Measurements from ENCODE around the gene AQP2.

Gene AQP2, protein sequence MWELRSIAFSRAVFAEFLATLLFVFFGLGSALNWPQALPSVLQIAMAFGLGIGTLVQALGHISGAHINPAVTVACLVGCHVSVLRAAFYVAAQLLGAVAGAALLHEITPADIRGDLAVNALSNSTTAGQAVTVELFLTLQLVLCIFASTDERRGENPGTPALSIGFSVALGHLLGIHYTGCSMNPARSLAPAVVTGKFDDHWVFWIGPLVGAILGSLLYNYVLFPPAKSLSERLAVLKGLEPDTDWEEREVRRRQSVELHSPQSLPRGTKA

DNA sequence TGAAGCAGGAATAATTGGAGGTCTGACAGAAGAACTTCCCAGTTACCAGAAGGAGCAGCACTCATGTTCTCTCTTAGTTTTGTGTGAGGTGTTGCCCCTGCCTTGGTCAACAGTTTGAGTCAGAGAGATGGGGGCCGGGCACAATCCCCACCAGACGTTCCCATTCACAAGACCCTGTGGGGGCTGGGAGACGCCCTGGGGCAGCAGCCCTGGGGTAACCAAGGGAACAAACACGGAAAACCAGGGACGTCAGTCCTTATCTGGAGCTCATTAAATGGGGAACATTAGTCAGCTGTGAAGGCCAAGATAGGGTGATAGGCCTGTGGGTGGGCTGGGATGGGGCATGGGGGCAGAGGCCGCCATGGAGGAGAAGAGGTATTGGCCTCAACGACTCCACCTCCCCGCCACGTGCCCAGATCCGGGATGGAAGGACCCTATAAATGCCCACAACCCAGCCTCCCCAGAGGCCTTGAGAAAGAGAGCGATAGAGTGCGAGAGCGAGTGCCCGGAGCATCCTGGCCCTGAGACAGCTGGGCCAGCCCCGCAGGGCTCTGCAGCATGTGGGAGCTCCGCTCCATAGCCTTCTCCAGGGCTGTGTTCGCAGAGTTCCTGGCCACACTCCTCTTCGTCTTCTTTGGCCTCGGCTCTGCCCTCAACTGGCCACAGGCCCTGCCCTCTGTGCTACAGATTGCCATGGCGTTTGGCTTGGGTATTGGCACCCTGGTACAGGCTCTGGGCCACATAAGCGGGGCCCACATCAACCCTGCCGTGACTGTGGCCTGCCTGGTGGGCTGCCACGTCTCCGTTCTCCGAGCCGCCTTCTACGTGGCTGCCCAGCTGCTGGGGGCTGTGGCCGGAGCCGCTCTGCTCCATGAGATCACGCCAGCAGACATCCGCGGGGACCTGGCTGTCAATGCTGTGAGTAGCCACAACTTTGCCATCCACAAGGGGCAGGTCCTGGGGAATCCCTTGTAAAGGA is at the start of gene AQP2:
Gene AQP2, plus strand, starts transcription at position 465 of the 979 bp plus-strand sequence. Its CDS starts 94 bp downstream, at position 559.
- peaks cover 11% of the 10 kb centered on the region for H3K4me1 ChIP-seq (ENCODE audit: insufficient read depth, low read length)
- no peaks in the 10 kb centered on the region for H3K36me3 ChIP-seq (ENCODE audit: insufficient read depth, low read length)
- no peak within 1 kb of the TSS for H3K9ac ChIP-seq (ENCODE audit: low read depth, low read length)
- H3K9me3 ChIP-seq (ENCODE audit: control insufficient read depth, insufficient read depth, low read length) = no peaks in the 10 kb centered on the region

DNA sequence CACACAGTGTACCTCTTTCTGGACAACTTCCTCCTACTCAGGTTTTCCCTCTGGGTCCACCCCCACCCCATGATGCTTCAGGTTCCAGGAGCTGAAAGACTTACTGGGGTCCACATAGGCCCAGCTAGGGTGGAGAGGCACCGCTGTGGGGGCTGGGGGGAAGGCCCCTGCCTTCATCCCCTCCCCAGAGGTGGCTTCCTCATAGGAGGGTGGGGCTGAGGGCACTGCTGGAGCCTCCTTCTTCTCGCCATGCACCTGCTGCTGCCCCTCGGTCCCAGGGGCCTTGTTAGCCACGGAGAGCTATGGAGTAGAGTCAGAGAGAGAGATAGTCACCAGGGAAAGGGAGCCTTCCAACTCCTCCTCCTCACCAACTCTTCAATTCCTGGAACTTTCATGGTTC is 49.5 kb upstream of the AQP2 start:
- H3K9me3 ChIP-seq (ENCODE audit: control insufficient read depth, insufficient read depth, low read length) = no peaks in the 10 kb centered on the region
- no peak overlapping the region for H3K9ac ChIP-seq (ENCODE audit: low read depth, low read length)
- peaks cover 3% of the 10 kb centered on the region; the same call in 1 of the 2 replicates for H3K4me1 ChIP-seq (ENCODE audit: insufficient read depth, low read length)
- H3K36me3 ChIP-seq (ENCODE audit: insufficient read depth, low read length) = no peaks in the 10 kb centered on the region

DNA sequence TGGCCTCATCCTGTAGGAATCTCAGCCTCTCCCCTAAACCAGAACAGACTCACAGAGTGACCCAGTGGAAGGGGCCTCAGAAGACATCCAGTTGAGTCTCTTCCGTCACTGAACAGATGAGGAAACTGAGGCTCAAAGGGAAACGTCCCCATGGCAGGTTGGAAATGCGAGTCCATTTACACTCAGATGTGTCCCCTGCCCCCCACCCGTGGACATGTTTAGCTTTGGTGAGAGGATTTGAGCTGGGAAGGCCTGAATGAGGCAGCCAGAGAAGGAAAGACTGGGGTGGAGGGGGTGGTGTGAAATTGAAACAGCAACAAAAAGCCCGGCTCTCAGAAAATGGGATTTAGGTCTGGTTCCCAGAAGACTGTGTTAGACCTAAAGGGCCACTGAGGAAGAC is 48.6 kb upstream of the AQP2 start:
- Histone ChIP-seq H3K36me3 (ENCODE audit: insufficient read depth, low read length) (no peaks in the 10 kb centered on the region), H3K4me1 (ENCODE audit: insufficient read depth, low read length) (peaks cover 3% of the 10 kb centered on the region; the same call in 1 of the 2 replicates), H3K9ac (ENCODE audit: low read depth, low read length) (no peak overlapping the region), H3K9me3 (ENCODE audit: control insufficient read depth, insufficient read depth, low read length) (no peaks in the 10 kb centered on the region)

DNA sequence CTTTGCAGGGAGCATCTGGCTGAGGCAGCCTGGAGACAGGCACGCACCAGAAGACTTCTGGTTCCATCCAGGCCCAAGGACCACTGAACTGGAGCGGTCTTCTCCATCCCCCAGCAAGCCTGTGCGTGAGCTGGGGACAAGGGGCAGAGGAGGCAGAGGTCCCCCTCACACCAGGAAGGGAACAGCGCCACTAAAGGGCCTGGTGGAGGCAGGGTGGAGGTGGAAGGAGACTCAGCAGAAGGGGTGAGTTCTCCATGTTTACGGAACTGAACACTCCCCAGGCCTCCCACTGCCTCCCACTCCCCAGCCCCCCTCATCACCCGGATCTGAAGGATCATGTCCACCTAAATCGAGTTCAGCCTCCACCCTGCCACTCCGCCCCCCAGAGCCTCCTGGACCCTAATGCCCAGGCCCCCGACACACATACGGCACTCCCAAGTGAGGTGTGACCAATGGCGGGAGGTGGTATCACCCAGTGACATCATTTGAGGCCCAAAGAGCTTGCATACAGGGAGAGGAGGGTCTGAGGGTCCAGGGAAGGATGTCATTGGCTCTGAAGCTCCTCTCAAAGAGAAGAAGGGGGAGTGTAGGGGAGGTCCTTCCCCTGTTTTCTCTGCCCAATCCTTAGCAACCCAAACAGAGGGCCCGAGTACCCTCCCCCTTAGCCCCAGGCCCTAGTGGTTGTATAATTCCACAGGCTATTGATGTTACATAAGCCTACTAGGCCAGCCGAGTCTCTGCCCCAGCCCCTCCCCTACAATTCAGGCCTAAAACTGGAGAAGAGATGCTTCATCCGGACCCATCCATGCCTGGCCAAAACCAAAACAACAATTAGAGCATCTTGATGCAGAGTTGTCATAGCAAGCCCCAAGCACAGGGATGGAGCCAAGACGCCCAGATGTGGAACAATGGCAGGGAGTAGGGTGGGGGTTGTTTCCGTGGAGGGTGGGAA is 47.9 kb upstream of the AQP2 start:
- no peaks in the 10 kb centered on the region for H3K9me3 ChIP-seq (ENCODE audit: control insufficient read depth, insufficient read depth, low read length)
- no peaks in the 10 kb centered on the region for H3K36me3 ChIP-seq (ENCODE audit: insufficient read depth, low read length)
- peak overlapping the region; percentile 29; the same call in 1 of the 2 replicates for H3K9ac ChIP-seq (ENCODE audit: low read depth, low read length)
- H3K4me1 ChIP-seq (ENCODE audit: insufficient read depth, low read length) = peaks cover 3% of the 10 kb centered on the region; the same call in 1 of the 2 replicates

DNA sequence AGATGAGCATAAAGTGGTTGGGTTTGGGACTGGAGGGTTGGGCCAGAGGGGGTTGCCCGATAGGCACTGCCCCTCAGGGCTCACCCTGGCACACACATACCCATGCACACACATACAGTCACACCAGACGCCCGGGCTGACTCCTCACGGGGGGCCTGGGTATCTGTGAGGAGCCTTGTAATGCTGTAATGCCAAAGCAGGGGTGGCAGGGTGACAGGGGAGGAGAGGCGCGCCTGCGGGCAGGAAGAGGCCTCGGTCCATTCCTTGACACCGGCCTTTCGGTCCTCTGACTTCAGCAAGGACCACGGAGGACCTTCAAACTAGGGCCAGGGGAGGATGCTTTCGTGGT is 47.2 kb upstream of the AQP2 start:
- Histone ChIP-seq H3K9ac (ENCODE audit: low read depth, low read length) (peak overlapping the region; percentile 12; the same call in 1 of the 2 replicates), H3K4me1 (ENCODE audit: insufficient read depth, low read length) (peaks cover 3% of the 10 kb centered on the region; the same call in 1 of the 2 replicates), H3K36me3 (ENCODE audit: insufficient read depth, low read length) (no peaks in the 10 kb centered on the region), H3K9me3 (ENCODE audit: control insufficient read depth, insufficient read depth, low read length) (no peaks in the 10 kb centered on the region)

DNA sequence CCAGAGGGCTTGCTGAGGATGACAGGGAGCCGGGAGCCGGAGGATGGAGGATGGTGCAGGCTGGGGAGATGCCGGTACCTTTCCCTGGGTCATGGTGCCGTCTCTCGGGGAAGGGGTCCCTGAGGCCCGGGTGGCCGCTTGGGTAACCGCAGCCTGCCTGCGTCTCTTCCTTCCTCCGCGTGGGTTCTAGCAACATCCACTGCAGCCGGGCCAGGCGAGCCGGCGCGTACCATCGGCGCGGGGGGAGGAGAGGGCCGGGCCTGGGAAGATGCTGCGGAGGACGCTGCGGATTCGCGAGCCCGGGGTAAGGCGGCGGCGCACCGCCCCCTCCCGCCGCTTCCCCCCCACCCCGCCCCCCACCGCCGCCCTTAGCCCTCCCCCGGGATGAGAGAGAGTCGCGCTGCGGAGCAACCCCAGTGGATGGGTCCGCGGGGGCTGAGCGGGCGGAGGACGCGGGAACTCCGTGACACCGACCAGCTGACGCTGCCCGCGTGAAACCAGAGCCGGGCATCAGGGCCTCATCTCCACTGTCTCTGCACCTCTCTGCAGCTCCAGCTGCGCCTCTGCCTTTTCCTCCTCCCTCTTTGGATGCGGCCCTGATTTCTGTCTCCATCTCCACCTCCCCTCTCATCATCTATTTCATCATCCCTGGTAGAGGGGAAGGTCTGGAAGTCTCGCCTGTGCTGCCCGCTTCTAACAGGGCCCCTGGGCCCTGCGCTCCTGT is 46.7 kb upstream of the AQP2 start, which contains the start of gene FAIM2:
Gene FAIM2, minus strand, starts transcription at position 201 of the 724 bp plus-strand sequence. Its CDS starts 108 bp downstream, at position 93.
- H3K9me3 ChIP-seq (ENCODE audit: control insufficient read depth, insufficient read depth, low read length) = no peaks in the 10 kb centered on the region
- H3K4me1 ChIP-seq (ENCODE audit: insufficient read depth, low read length) = peaks cover 3% of the 10 kb centered on the region; the same call in 1 of the 2 replicates
- H3K36me3 ChIP-seq (ENCODE audit: insufficient read depth, low read length) = no peaks in the 10 kb centered on the region
- peak within 1 kb of the TSS; percentile 29; the same call in 1 of the 2 replicates for H3K9ac ChIP-seq (ENCODE audit: low read depth, low read length)

DNA sequence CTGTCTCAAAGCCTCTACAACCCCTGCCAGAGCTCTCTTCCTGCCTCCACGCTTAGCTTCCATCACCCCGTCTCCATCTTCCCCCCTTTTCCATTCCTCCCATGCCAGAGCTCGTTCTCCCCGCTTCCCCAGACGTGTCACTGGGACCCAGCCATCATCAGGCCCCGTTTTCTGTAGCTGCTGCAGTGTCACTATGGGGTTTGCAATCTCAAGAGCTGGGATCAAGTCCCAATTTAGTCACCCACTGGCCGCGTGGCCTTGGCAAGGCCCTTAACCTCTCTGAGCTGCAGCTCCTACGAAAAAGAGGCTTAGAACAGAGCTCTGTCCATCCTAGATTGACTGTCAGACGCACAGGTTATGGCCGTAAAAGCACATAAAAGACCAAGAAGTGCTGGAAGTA is 45.9 kb upstream of the AQP2 start:
- Histone ChIP-seq H3K9ac (ENCODE audit: low read depth, low read length) (no peak overlapping the region), H3K4me1 (ENCODE audit: insufficient read depth, low read length) (peaks cover 8% of the 10 kb centered on the region), H3K9me3 (ENCODE audit: control insufficient read depth, insufficient read depth, low read length) (no peaks in the 10 kb centered on the region), H3K36me3 (ENCODE audit: insufficient read depth, low read length) (no peaks in the 10 kb centered on the region)

DNA sequence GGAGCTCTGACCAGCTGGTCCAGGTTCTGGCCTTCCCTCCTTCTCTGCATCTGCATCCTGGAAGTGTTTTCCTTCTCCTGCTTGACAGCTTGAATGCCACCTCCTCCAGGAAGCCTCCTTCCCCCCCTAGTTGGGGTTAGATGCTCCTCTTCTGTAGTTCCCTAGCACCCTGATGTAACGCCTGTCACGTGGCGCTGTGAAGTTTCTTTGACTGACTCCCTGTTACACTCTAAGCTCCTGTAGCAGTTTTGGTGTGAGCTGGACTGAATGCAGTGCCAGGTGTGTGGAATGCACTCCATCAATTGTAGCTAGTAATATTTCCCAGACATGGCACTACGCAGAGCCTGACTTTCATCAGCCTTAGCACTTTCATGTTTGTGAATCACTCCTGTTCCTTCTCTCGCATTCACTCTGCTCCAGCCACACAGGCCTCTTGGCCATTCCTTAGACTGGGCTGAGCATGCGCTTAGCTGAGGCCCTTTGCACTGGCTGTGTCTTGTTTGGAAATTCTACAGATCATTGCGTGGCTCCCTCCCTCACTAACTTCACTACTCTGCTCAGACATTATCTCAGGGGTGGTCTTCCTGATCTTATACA is 44.7 kb upstream of the AQP2 start:
- Histone ChIP-seq H3K9me3 (ENCODE audit: control insufficient read depth, insufficient read depth, low read length) (no peaks in the 10 kb centered on the region), H3K4me1 (ENCODE audit: insufficient read depth, low read length) (peaks cover 13% of the 10 kb centered on the region), H3K36me3 (ENCODE audit: insufficient read depth, low read length) (no peaks in the 10 kb centered on the region), H3K9ac (ENCODE audit: low read depth, low read length) (no peak overlapping the region)

DNA sequence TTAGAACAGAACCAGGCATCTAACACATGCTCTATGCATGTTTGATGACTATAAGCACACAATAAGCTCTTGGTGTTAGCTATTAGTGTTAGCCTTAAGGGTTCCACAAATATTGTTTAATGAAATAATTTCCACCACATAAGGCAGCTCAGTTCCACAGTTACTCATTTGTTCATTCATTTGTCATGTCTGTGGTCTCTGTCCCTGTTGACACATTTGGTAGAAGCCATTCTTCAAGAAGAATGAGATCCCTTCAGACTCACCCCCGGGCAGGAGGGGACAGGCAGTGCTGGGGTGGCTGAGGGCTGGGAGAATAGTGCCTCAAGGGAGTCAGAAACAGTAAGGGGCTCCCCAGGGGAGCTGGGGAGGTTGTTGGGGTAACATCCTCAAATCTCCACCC is 43.2 kb upstream of the AQP2 start:
- H3K4me1 ChIP-seq (ENCODE audit: insufficient read depth, low read length) = peaks cover 13% of the 10 kb centered on the region
- H3K36me3 ChIP-seq (ENCODE audit: insufficient read depth, low read length) = no peaks in the 10 kb centered on the region
- no peaks in the 10 kb centered on the region for H3K9me3 ChIP-seq (ENCODE audit: control insufficient read depth, insufficient read depth, low read length)
- no peak overlapping the region for H3K9ac ChIP-seq (ENCODE audit: low read depth, low read length)

DNA sequence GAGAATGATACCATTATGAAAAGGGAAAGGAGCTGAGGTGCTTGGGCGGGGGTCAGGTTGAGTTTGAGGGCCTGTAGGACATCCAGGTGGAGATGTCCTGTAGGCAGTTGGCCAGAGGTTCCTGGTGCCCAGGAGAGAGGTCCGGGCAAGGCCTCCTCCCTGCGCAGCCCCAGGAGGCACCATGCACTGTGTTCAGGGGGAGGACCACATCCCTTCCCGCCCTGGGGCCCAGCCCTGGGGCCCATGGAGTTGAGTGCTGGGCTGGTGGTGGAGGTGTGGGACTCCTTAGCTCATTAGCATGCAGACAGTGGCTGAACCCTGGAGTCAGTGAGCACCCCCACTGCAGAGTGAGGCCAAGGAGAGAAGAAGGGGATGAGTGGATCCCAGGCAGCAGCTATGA is 41.2 kb upstream of the AQP2 start:
- H3K9ac ChIP-seq (ENCODE audit: low read depth, low read length) = no peak overlapping the region
- H3K36me3 ChIP-seq (ENCODE audit: insufficient read depth, low read length) = no peaks in the 10 kb centered on the region
- no peaks in the 10 kb centered on the region for H3K9me3 ChIP-seq (ENCODE audit: control insufficient read depth, insufficient read depth, low read length)
- H3K4me1 ChIP-seq (ENCODE audit: insufficient read depth, low read length) = peaks cover 13% of the 10 kb centered on the region; the same call in 1 of the 2 replicates

DNA sequence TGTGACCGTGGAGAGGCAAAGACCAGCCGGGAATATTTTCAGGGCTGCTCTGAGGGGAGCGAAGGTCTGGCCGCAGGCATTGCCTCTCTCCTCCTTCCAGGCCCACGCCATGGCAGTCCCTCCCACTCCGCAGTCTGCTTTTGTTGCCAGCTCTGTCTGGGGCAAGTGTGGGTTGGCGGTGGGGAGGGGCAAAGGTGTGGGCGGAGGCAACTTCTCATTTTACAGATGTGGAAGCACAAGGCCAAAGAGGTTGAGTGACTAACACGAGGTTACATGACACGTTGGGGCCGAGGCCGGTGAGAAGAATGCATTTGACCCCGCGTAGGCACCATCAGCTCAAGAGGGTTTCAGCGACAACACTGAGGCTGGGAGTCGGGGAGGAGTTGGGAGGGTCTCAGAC is 40.7 kb upstream of the AQP2 start:
- Histone ChIP-seq H3K9ac (ENCODE audit: low read depth, low read length) (no peak overlapping the region), H3K36me3 (ENCODE audit: insufficient read depth, low read length) (no peaks in the 10 kb centered on the region), H3K9me3 (ENCODE audit: control insufficient read depth, insufficient read depth, low read length) (no peaks in the 10 kb centered on the region), H3K4me1 (ENCODE audit: insufficient read depth, low read length) (peaks cover 16% of the 10 kb centered on the region; the same call in 1 of the 2 replicates)

DNA sequence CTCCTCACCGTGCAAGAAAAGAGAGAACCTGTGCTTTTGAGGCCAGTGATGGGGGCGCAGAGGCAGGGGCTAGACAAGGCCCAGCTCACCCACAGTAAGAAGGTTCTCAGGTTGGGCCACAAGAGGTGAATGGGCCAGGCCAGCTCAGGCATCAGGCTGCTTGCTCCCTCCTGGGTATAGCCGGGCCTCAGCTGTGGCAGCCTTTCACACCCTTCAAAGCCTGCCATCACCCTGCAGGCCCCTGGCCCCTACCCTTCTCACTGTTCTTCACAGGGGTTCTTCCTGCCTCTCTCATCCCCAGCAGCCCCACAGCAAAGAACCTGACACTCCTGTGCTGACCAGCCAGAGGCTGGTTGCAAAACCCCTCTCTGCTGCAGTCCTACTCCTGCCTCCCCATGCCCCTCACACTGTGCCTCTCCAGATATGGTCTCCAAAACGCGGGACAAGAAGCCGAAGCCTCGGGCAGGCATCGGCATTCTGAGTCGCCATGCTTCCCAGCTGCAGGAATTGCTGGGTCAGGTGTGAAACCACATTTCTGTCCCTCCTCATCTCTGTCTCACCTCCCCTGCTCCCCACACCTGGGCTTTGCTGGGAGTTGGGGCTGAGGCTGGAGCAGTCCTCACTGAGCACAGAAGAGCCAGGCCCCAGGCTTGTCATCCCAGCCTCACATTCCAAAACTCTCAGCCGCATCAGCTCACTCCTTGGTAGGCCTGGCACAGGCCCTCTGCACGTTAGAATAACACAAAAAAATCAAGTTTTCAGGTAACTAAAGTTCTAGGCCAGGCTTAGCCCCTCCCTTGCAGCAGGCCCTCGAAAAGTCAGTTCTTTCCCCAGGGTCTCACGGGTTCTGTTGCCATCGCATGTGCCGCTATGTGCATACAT is 40.0 kb upstream of the AQP2 start:
- H3K9me3 ChIP-seq (ENCODE audit: control insufficient read depth, insufficient read depth, low read length) = no peaks in the 10 kb centered on the region
- H3K4me1 ChIP-seq (ENCODE audit: insufficient read depth, low read length) = peaks cover 16% of the 10 kb centered on the region; the same call in 1 of the 2 replicates
- H3K9ac ChIP-seq (ENCODE audit: low read depth, low read length) = no peak overlapping the region

More for the DNA sequence above, 40.0 kb upstream of the AQP2 start:
- no peaks in the 10 kb centered on the region for H3K36me3 ChIP-seq (ENCODE audit: insufficient read depth, low read length)
